ENCODE results near the gene DMAP1. TPM values are rescaled to one million over a fixed set of nuclear protein-coding genes. Genes with fewer than 3 reads are reported as not detected.

The DMAP1 gene
- total RNA-seq, 3 donors from 2014 or later (not counting 1 experiment from before 2014, with no cell fraction given), result 61.1 to 73.3 (median 67.3) TPM

DNA sequence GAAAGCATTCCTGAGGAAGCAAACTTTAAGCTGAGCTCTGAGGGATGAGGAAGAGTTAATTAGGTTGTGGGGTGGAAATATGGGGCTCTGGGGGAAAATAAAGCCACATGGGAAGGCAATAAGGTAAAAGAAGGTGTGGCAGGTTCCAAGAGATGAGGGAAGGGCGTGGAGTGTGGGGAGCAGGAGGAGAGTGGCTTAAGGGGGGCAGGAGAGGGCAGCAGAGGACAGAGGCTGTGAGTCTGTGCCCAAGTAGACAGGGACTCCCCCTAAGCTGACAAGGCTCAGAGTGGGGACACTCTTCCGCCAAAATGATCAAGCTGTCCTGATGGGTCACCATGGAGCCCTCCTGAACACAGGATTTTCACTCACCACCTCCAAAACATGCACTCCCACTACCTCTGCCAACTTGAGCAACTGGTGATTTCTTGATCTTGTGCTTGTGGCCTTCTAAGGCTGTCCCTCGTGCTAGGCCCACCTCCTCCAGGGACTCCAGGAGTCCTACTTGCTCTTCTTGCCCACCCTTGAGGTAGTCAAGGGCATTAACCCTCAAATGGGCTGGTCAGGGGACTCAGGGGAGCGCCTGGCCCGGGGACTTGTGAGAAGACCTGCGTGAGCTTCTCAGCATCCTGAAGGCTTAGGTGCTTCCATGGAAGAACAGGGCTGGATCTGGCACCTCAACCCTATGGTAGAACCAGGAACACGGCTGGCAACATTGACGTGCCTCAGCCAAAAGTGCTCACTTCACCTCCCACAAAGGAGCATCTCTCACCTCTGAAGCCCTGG lies 23.4 kb downstream of the DMAP1 start:
- H3K27ac ChIP-seq (ENCODE audit: low read length), result no peak overlapping the region
- H3K4me3 ChIP-seq (ENCODE audit: low read length), result no peak overlapping the region
- 92% methylated on average over 8 of the region's 8 CpGs for WGBS (ENCODE audit: insufficient coverage)
- no peak for ATAC-seq
- no peaks in the 10 kb centered on the region for H3K9me3 ChIP-seq (ENCODE audit: control insufficient read depth, insufficient read depth, low read length)
- H3K36me3 ChIP-seq (ENCODE audit: control insufficient read depth, insufficient read depth, low read length), result peaks cover 3% of the 10 kb centered on the region
- H3K4me1 ChIP-seq (ENCODE audit: control insufficient read depth, insufficient read depth, low read length), result peaks cover 8% of the 10 kb centered on the region
- no peaks in the 10 kb centered on the region for H3K27me3 ChIP-seq (ENCODE audit: control insufficient read depth, insufficient read depth, low read length)
- TF ChIP-seq, protein P1, sequence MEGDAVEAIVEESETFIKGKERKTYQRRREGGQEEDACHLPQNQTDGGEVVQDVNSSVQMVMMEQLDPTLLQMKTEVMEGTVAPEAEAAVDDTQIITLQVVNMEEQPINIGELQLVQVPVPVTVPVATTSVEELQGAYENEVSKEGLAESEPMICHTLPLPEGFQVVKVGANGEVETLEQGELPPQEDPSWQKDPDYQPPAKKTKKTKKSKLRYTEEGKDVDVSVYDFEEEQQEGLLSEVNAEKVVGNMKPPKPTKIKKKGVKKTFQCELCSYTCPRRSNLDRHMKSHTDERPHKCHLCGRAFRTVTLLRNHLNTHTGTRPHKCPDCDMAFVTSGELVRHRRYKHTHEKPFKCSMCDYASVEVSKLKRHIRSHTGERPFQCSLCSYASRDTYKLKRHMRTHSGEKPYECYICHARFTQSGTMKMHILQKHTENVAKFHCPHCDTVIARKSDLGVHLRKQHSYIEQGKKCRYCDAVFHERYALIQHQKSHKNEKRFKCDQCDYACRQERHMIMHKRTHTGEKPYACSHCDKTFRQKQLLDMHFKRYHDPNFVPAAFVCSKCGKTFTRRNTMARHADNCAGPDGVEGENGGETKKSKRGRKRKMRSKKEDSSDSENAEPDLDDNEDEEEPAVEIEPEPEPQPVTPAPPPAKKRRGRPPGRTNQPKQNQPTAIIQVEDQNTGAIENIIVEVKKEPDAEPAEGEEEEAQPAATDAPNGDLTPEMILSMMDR (IDR thresholded peaks at IDR 0.05), result no peak
- no peak for DNase-seq
- Mint-ChIP-seq H3K4me1 (peaks cover 9 to 14% of the 10 kb centered on the region in 2 donors), H3K9me3 (no peaks in the 10 kb centered on the region), H3K36me3 (no peaks in the 10 kb centered on the region), H3K27me3 (ENCODE audit: low read depth in 2 of 2) (no peaks in the 10 kb centered on the region), H3K4me3 (no peak overlapping the region), H3K27ac (peak overlapping the region in 1 of 2 donors; percentile 55)
- intact Hi-C loops (cut with micrococcal nuclease), result no loop called here

DNA sequence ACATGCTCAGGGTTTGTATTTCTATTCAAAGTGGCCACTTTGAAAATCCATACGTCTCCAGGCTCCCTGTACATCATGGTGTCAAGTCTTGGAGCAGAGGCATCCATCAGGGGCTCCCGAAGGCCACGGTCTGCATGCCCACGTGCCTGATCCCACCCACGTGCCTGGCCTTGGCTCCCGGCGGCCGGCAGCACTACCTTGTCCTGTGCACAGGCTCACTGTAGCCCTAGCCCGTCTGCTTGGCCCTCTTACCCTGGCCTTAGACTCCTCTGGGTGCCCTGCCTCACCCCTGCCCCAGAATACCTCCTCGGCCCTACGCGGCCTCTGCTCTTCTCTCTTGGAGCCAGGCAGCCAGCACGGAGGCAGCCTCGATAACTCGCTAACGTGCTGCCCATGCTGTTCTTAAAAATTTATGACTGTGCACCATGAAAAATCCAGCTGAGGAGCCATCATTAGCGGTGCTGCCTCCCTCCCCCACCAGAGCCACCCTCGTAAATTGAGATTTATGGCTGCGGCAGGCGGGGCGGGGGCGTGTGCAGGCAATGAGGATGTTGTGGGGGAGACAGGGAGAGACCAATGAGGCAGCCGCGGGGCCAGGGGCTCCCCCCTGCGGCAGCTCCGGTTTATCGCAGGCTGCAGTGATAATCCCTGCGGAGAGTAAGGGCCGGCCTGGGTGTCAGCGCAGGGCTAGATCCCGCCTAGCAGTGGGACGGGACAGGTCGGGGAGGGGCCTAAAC lies 24.6 kb downstream of the DMAP1 start:
- intact Hi-C loops (cut with micrococcal nuclease), result no loop called here
- Histone ChIP-seq H3K27me3 (ENCODE audit: control insufficient read depth, insufficient read depth, low read length) (no peaks in the 10 kb centered on the region), H3K9me3 (ENCODE audit: control insufficient read depth, insufficient read depth, low read length) (no peaks in the 10 kb centered on the region), H3K4me3 (ENCODE audit: low read length) (no peak overlapping the region), H3K4me1 (ENCODE audit: control insufficient read depth, insufficient read depth, low read length) (peaks cover 8% of the 10 kb centered on the region), H3K36me3 (ENCODE audit: control insufficient read depth, insufficient read depth, low read length) (peaks cover 3% of the 10 kb centered on the region), H3K27ac (ENCODE audit: low read length) (no peak overlapping the region)
- no peaks in the 10 kb centered on the region for H3K36me3 Mint-ChIP-seq
- no peaks in the 10 kb centered on the region for H3K27me3 Mint-ChIP-seq (ENCODE audit: low read depth in 2 of 2)
- ATAC-seq, result peak; percentile 82 to 99 (median 99)
- 52% methylated on average over 32 of the region's 33 CpGs for WGBS (ENCODE audit: insufficient coverage)
- DNase-seq, result peak; percentile 36 to 62
- no peaks in the 10 kb centered on the region for H3K9me3 Mint-ChIP-seq
- no peak overlapping the region for H3K4me3 Mint-ChIP-seq
- TF ChIP-seq, protein P1 (IDR thresholded peaks at IDR 0.05), result peak; percentile 30
- peak overlapping the region in 1 of 2 donors; percentile 71 for H3K27ac Mint-ChIP-seq
- peaks cover 9 to 14% of the 10 kb centered on the region in 2 donors for H3K4me1 Mint-ChIP-seq

GRCh38 chr1:44238660-44239059 lies 25.4 kb downstream of the DMAP1 start:
- no peaks in the 10 kb centered on the region for H3K9me3 ChIP-seq (ENCODE audit: control insufficient read depth, insufficient read depth, low read length)
- H3K27me3 ChIP-seq (ENCODE audit: control insufficient read depth, insufficient read depth, low read length), result no peaks in the 10 kb centered on the region
- H3K36me3 Mint-ChIP-seq, result no peaks in the 10 kb centered on the region
- no peak overlapping the region for H3K27ac Mint-ChIP-seq
- peaks cover 3% of the 10 kb centered on the region for H3K36me3 ChIP-seq (ENCODE audit: control insufficient read depth, insufficient read depth, low read length)
- no peak for DNase-seq
- H3K4me1 ChIP-seq (ENCODE audit: control insufficient read depth, insufficient read depth, low read length), result peaks cover 8% of the 10 kb centered on the region
- ATAC-seq, result no peak
- no peaks in the 10 kb centered on the region for H3K9me3 Mint-ChIP-seq
- no peak overlapping the region for H3K4me3 Mint-ChIP-seq
- peaks cover 9 to 14% of the 10 kb centered on the region in 2 donors for H3K4me1 Mint-ChIP-seq
- H3K4me3 ChIP-seq (ENCODE audit: low read length), result no peak overlapping the region
- H3K27ac ChIP-seq (ENCODE audit: low read length), result no peak overlapping the region
- WGBS (ENCODE audit: insufficient coverage), result no CpG with 5 or more reads among the region's 4 CpGs
- intact Hi-C loops (cut with micrococcal nuclease), result no loop called here
- TF ChIP-seq, protein P1 (IDR thresholded peaks at IDR 0.05), result no peak
- no peaks in the 10 kb centered on the region for H3K27me3 Mint-ChIP-seq (ENCODE audit: low read depth in 2 of 2)
